Thyroid gland (tissue), 4 donors: ENCODE results near the gene ODF4. TPM values are rescaled to one million over a fixed set of nuclear protein-coding genes. Genes with fewer than 3 reads are reported as not detected.

Experiments used
- DNase-seq, 2 donors: peaks; one replicate each; pipeline ENCODE4 v3.0.0-alpha.2; 2019
- H3K27ac ChIP-seq, 3 donors: fragments of 200-600 bp; sonication (generic); 1 replicate in 2 of 3; 2 replicates in 1 of 3; pipeline ENCODE4 v1.5.1; 2016 to 2019; ENCODE audit warnings: mild to moderate bottlenecking in 1 of 3, moderate library complexity in 1 of 3
- H3K27me3 ChIP-seq: fragments of 200-600 bp; sonication (generic); one replicate; pipeline ENCODE4 v1.5.1; 2019
- H3K36me3 ChIP-seq, 2 donors: fragments of 200-600 bp; sonication (generic); one replicate each; pipeline ENCODE4 v1.5.1; 2016 to 2019
- H3K4me1 ChIP-seq, 2 donors: fragments of 200-600 bp; sonication (generic); one replicate each; pipeline ENCODE4 v1.5.1; 2017 to 2019
- H3K4me3 ChIP-seq, 3 donors: fragments of 200-600 bp; sonication (generic); replicated peaks in 1 of 3; 1 replicate in 2 of 3; 2 replicates in 1 of 3; pipeline ENCODE4 v1.5.1; 2016; ENCODE audit warnings: mild to moderate bottlenecking in 1 of 3
- H3K9me3 ChIP-seq: fragments of 200-600 bp; sonication (generic); one replicate; pipeline ENCODE4 v1.5.1; 2017
- CTCF ChIP-seq, 6 experiments: fragments of 200-600 bp in 3 of 6; fragments of 450-650 bp in 3 of 6; sonication (generic) in 3 of 6; IDR thresholded peaks; one replicate each; pipeline ENCODE4 v1.5.1; 2016 to 2019; ENCODE audit warnings: antibody characterized with exemption in 6 of 6, mild to moderate bottlenecking in 2 of 6, inconsistent platforms in 1 of 6, moderate library complexity in 1 of 6
- POLR2A ChIP-seq, 2 donors: fragments of 450-650 bp; IDR thresholded peaks; one replicate each; pipeline ENCODE4 v1.6.1; 2017; ENCODE audit warnings: antibody characterized with exemption in 2 of 2, mild to moderate bottlenecking in 2 of 2, moderate library complexity in 1 of 2
- WGBS, 2 donors: methylation state at CpG; one replicate each; pipeline ENCODE4 v1.1.5; 2017; 5-methylcytosine and 5-hydroxymethylcytosine counted together
- intact Hi-C: fragments of 100-400 bp; cut with DNase I; formaldehyde crosslinking; loops from one replicate; pipeline ENCODE4 v1.15.1; 2023
- total RNA-seq, 4 donors: library from RNA; depleted of rRNA; stranded (reverse); fragments of >200 nt; gene quantifications; one replicate each; pipeline ENCODE4 v1.2.3, GENCODE V29; 2016

The ODF4 gene
- total RNA-seq, 4 donors from 2014 or later = not detected

DNA sequence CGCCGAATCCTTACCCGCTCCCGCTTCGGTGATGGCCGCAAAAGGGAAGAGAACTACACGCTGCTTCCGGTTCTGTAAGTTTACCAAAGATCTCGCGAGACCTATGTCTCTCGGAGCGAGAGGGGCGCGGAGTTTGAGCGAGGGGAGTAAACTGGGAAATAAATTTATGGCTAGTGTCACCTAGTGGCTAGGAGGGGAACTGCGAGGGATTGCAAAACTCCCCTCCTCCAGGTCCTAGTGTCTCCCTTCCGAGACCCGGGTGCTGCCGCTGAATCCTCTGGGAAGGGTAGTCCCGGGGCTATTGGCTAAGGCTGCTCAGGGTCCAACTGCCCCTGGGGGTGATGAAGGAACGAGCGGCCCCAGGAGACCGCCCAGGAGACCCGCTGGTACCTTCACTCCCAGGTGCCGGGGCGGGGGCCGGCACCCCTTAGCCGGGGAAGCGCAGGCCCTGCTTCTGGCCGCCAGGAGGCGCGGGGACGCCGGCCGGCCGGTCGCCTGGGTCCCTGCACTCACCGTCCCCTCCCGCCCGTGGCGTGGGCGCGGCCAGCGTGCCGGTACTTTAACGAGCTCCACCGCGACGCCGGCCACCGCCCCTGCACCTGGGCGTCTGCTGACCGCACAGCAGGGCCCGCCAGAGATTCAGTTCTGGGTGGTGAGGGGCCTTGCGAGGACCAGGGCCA lies 43.6 kb downstream of the ODF4 start, which contains the start of gene RPL26:
Gene RPL26, minus strand, starts transcription at position 51 of the 680 bp plus-strand sequence. CDS start 883 bp downstream, outside the sequence.
- Histone ChIP-seq H3K4me1 (peaks cover 20 to 25% of the 10 kb centered on the region in 2 donors), H3K27ac (peak within 1 kb of the TSS; percentile 65 to 87 (median 78)), H3K36me3 (peaks cover 21 to 28% of the 10 kb centered on the region in 2 donors), H3K4me3 (peak within 1 kb of the TSS; percentile 24 to 88 (median 60)), H3K9me3 (no peaks in the 10 kb centered on the region), H3K27me3 (no peaks in the 10 kb centered on the region)
- peak in 1 of 2 donors; percentile 74 for TF ChIP-seq POLR2A (IDR thresholded peaks at IDR 0.05)
- TF ChIP-seq CTCF (IDR thresholded peaks at IDR 0.05) = peak; percentile 94 to 100 (median 98)
- DNase-seq = peak; percentile 97 to 98
- intact Hi-C loops = no loop called here
- whole genome bisulfite sequencing, 2 donors = 0 to 1% methylated on average over 20 of the region's 55 CpGs

DNA sequence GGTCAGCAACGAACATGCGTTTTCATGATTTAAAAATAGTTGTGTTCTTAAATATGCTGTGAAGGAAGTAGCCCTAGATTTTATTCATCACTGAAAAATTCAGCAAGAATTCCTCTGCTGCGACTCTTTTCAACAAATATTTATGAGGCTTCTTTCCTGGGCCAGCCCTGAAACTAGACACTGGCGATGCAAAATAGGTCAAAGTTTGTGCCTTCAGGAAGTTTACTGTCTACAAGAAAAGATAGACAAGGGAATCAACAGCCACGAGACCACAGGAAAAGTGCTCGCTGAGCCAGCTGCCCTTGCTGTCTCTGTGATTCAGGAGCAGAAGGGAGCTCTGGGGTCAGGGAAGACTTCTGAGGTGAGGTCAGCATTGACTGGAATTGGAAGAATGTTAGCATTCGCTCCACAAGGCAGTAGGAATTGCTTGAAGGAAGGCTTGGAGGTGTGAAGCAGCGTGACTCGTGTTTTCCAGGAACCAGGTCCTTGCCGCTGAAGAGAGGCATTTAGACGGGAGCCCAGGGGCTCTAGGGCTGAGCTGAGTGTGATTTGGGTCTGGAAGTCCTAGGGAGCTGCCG lies 45.2 kb downstream of the ODF4 start:
- TF ChIP-seq CTCF (IDR thresholded peaks at IDR 0.05) = no peak
- no peak for TF ChIP-seq POLR2A (IDR thresholded peaks at IDR 0.05)
- H3K9me3 ChIP-seq = no peaks in the 10 kb centered on the region
- intact Hi-C loops = no loop called here
- no peak overlapping the region for H3K4me3 ChIP-seq
- WGBS, 2 donors = 79 to 80% methylated on average over 12 of the region's 12 CpGs
- H3K36me3 ChIP-seq = peaks cover 5 to 12% of the 10 kb centered on the region in 2 donors
- H3K4me1 ChIP-seq = peaks cover 20 to 25% of the 10 kb centered on the region in 2 donors
- H3K27me3 ChIP-seq = no peaks in the 10 kb centered on the region
- no peak for DNase-seq
- no peak overlapping the region for H3K27ac ChIP-seq

- Histone ChIP-seq H3K27me3 (no peaks in the 10 kb centered on the region), H3K4me1 (peaks cover 11 to 12% of the 10 kb centered on the region in 2 donors), H3K27ac (no peak overlapping the region), H3K36me3 (no peaks in the 10 kb centered on the region), H3K4me3 (no peak overlapping the region), H3K9me3 (no peaks in the 10 kb centered on the region)
- DNase-seq = no peak
- TF ChIP-seq POLR2A (IDR thresholded peaks at IDR 0.05) = no peak
- TF ChIP-seq CTCF (IDR thresholded peaks at IDR 0.05) = no peak
- intact Hi-C loops = no loop called here
- 56 to 59% methylated on average over 6 of the region's 6 CpGs for WGBS, 2 donors
These were observed 47.2 kb downstream of the ODF4 start for GRCh38 chr17:8386841-8387240.

GRCh38 chr17:8387914-8388651 lies 48.4 kb downstream of the ODF4 start:
- no peak for DNase-seq
- H3K36me3 ChIP-seq = no peaks in the 10 kb centered on the region
- TF ChIP-seq POLR2A (IDR thresholded peaks at IDR 0.05) = no peak
- TF ChIP-seq CTCF (IDR thresholded peaks at IDR 0.05) = no peak
- intact Hi-C loops = no loop called here
- H3K27me3 ChIP-seq = no peaks in the 10 kb centered on the region
- peaks cover 4 to 8% of the 10 kb centered on the region in 2 donors for H3K4me1 ChIP-seq
- no peak overlapping the region for H3K4me3 ChIP-seq
- no peaks in the 10 kb centered on the region for H3K9me3 ChIP-seq
- WGBS, 2 donors = 91 to 94% methylated on average over 7 of the region's 7 CpGs
- no peak overlapping the region for H3K27ac ChIP-seq
